Neuronal stem cell (in vitro differentiated cells): Measurements from ENCODE around the gene ZSWIM2. TPM values are rescaled to one million over a fixed set of nuclear protein-coding genes. Genes with fewer than 3 reads are reported as not detected.
"Not testable (repeated sequence)": the region's sequence is repeated elsewhere in the genome, so short reads cannot be mapped to it uniquely, and the experiment has no call there.

Source experiments
- DNase-seq: peaks from one replicate; pipeline ENCODE4 v3.0.0-alpha.2; 2013; ENCODE audit warnings: low spot score
- H2AFZ ChIP-seq: one replicate; pipeline ENCODE4 v1.6.1; 2013; ENCODE audit warnings: mild to moderate bottlenecking, low read length, inconsistent platforms
- H2AK5ac ChIP-seq: 2 replicates; pipeline ENCODE4 v1.6.1; 2013; ENCODE audit warnings: low read depth, mild to moderate bottlenecking, inconsistent platforms, low read length, moderate library complexity, mixed read lengths
- H2BK120ac ChIP-seq: 2 replicates; pipeline ENCODE4 v1.6.1; 2013; ENCODE audit warnings: low read depth, mild to moderate bottlenecking, inconsistent platforms, low read length, moderate library complexity, mixed read lengths
- H2BK12ac ChIP-seq: one replicate; pipeline ENCODE4 v1.6.1; 2013; ENCODE audit warnings: low read length, inconsistent platforms
- H2BK15ac ChIP-seq: 2 replicates; pipeline ENCODE4 v1.6.1; 2013; ENCODE audit warnings: mild to moderate bottlenecking, low read length, inconsistent platforms, mixed read lengths
- H2BK5ac ChIP-seq: one replicate; pipeline ENCODE4 v1.6.1; 2013; ENCODE audit warnings: inconsistent platforms, mild to moderate bottlenecking, low read length, moderate library complexity
- H3K14ac ChIP-seq: one replicate; pipeline ENCODE4 v1.6.1; 2013; ENCODE audit warnings: low read length, inconsistent platforms
- H3K18ac ChIP-seq: 2 replicates; pipeline ENCODE4 v1.6.1; 2013; ENCODE audit warnings: low read length, inconsistent platforms
- H3K23ac ChIP-seq: 2 replicates; pipeline ENCODE4 v1.6.1; 2013; ENCODE audit warnings: low read depth, mild to moderate bottlenecking, mixed read lengths, low read length, inconsistent platforms; ENCODE audit not compliant: poor library complexity
- H3K27ac ChIP-seq: replicated peaks from 3 replicates; pipeline ENCODE4 v1.5.1; 2013; ENCODE audit warnings: low read length, inconsistent platforms
- H3K27me3 ChIP-seq, 3 experiments: 2 replicates each; pipeline ENCODE4 v1.6.1; 2013; ENCODE audit warnings: low read length in 3 of 3, mild to moderate bottlenecking in 2 of 3, inconsistent platforms in 1 of 3, low read depth in 1 of 3, mixed read lengths in 1 of 3, moderate library complexity in 1 of 3; ENCODE audit not compliant: control insufficient read depth in 3 of 3, insufficient read depth in 3 of 3
- H3K36me3 ChIP-seq, 2 donors: replicated peaks in 1 of 2; 2 replicates each; pipeline ENCODE4 v1.6.1; 2013; ENCODE audit warnings: low read length in 2 of 2; ENCODE audit not compliant: control insufficient read depth in 2 of 2, insufficient read depth in 2 of 2
- H3K4ac ChIP-seq: 2 replicates; pipeline ENCODE4 v1.6.1; 2013; ENCODE audit warnings: inconsistent platforms, mild to moderate bottlenecking, low read length, moderate library complexity
- H3K4me1 ChIP-seq, 2 donors: 1 replicate in 1 of 2; 2 replicates in 1 of 2; pipeline ENCODE4 v1.6.1; 2013; ENCODE audit warnings: low read length in 2 of 2, low read depth in 1 of 2; ENCODE audit not compliant: control insufficient read depth in 2 of 2, insufficient read depth in 1 of 2
- H3K4me2 ChIP-seq: one replicate; pipeline ENCODE4 v1.6.1; 2013; ENCODE audit warnings: mild to moderate bottlenecking, low read length, inconsistent platforms; ENCODE audit not compliant: insufficient read depth, poor library complexity, severe bottlenecking
- H3K4me3 ChIP-seq, 2 donors: 2 replicates each; pipeline ENCODE4 v1.5.1; 2013; ENCODE audit warnings: low read length in 2 of 2, mild to moderate bottlenecking in 2 of 2, inconsistent platforms in 1 of 2, moderate library complexity in 1 of 2
- H3K79me1 ChIP-seq: one replicate; pipeline ENCODE4 v1.6.1; 2013; ENCODE audit warnings: low read depth, mild to moderate bottlenecking, inconsistent platforms, low read length, moderate library complexity
- H3K9ac ChIP-seq: one replicate; pipeline ENCODE4 v1.6.1; 2013; ENCODE audit warnings: mild to moderate bottlenecking, low read depth, low read length, inconsistent platforms; ENCODE audit not compliant: poor library complexity
- H3K9me3 ChIP-seq, 2 donors: replicated peaks in 1 of 2; 2 replicates each; pipeline versions ENCODE3 to v1.6.1; 2013; ENCODE audit warnings: low read length in 2 of 2, mild to moderate bottlenecking in 2 of 2, inconsistent platforms in 1 of 2, low read depth in 1 of 2, mixed read lengths in 1 of 2, moderate library complexity in 1 of 2; ENCODE audit not compliant: control insufficient read depth in 2 of 2, insufficient read depth in 1 of 2
- H4K8ac ChIP-seq: one replicate; pipeline ENCODE4 v1.6.1; 2013; ENCODE audit warnings: low read depth, mild to moderate bottlenecking, inconsistent platforms, low read length, moderate library complexity
- H4K91ac ChIP-seq: one replicate; pipeline ENCODE4 v1.6.1; 2013; ENCODE audit warnings: low read length, low read depth, mild to moderate bottlenecking, inconsistent platforms; ENCODE audit not compliant: poor library complexity
- WGBS, 2 donors: extraction: QIAGEN DNeasy Blood & Tissue Kit; methylation state at CpG; one replicate each; pipeline ENCODE4 v1.1.7; 2013; ENCODE audit warnings: missing lambda C conversion rate in 2 of 2, mixed read lengths in 1 of 2; ENCODE audit not compliant: insufficient read length in 2 of 2, insufficient replicate concordance in 1 of 2; ENCODE audit errors: extremely low coverage in 2 of 2; 5-methylcytosine and 5-hydroxymethylcytosine counted together
- polyA plus RNA-seq, 2 experiments: library from polyadenylated mRNA; stranded (reverse); fragments of 200-250 nt; gene quantifications; one replicate each; pipeline ENCODE4 v1.2.3, GENCODE V29; 2013

ZSWIM2 gene
- 0.18 TPM for polyA plus RNA-seq (2013, experiment 1 of 2)
- 0.18 TPM for polyA plus RNA-seq (2013, experiment 2 of 2)

- H3K14ac ChIP-seq: no peak within 1 kb of the TSS
- H2BK12ac ChIP-seq: no peak within 1 kb of the TSS
- H2BK15ac ChIP-seq: no peak within 1 kb of the TSS
- DNase-seq: peak; percentile 78
- WGBS, 2 donors: no CpG with 5 or more reads among the region's 39 CpGs
- H3K36me3 ChIP-seq: no peaks in the 10 kb centered on the region
- H2BK5ac ChIP-seq: no peak within 1 kb of the TSS
- H3K4ac ChIP-seq: no peak within 1 kb of the TSS
- no peak within 1 kb of the TSS for H2BK120ac ChIP-seq
- peak within 1 kb of the TSS; percentile 66 for H3K4me2 ChIP-seq
- no peak within 1 kb of the TSS for H3K23ac ChIP-seq
- H3K4me3 ChIP-seq: peak within 1 kb of the TSS; percentile 31 to 63
- no peaks in the 10 kb centered on the region for H3K79me1 ChIP-seq
- no peaks in the 10 kb centered on the region for H3K27me3 ChIP-seq
- no peak within 1 kb of the TSS for H2AK5ac ChIP-seq
- peak within 1 kb of the TSS; percentile 76 for H2AFZ ChIP-seq
- peak within 1 kb of the TSS; percentile 31 for H3K9ac ChIP-seq
- no peak within 1 kb of the TSS for H4K91ac ChIP-seq
- H4K8ac ChIP-seq: no peak within 1 kb of the TSS
- peak within 1 kb of the TSS; percentile 12 for H3K27ac ChIP-seq
- H3K4me1 ChIP-seq: peaks cover 4 to 7% of the 10 kb centered on the region in 2 donors
- H3K18ac ChIP-seq: peak within 1 kb of the TSS; percentile 31
- no peaks in the 10 kb centered on the region for H3K9me3 ChIP-seq
Observed at GRCh38 chr2:186848873-186849578, at the start of gene ZSWIM2. ZSWIM2 (minus strand) TSS chr2:186849170; CDS start chr2:186849130, 40 bp downstream.

DNA sequence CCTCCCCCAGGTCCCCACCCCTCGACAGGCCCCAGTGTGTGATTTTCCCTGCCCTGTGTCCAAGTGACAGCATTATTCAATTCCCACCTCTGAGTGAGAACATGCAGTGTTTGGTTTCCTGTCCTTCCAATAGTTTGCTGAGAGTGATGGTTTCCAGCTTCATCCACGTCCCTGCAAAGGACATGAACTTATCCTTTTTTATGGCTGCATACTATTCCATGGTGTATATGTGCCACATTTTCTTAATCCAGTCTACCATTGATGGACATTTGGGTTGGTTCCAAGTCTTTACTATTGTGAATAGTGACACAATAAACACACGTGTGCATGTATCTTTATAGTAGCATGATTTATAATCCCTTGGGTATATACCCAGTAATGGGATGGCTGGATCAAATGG lies 47.2 kb upstream of the ZSWIM2 start:
- H3K4me3 ChIP-seq, H3K79me1 ChIP-seq, H3K27me3 ChIP-seq, H3K23ac ChIP-seq, H2BK15ac ChIP-seq, H2AFZ ChIP-seq, H3K36me3 ChIP-seq, H2BK120ac ChIP-seq, H3K4me2 ChIP-seq, H3K27ac ChIP-seq, H4K91ac ChIP-seq, H3K4me1 ChIP-seq, H2BK12ac ChIP-seq, H2AK5ac ChIP-seq, H4K8ac ChIP-seq, H3K4ac ChIP-seq, DNase-seq, H3K9ac ChIP-seq, H2BK5ac ChIP-seq, H3K18ac ChIP-seq, H3K9me3 ChIP-seq, H3K14ac ChIP-seq: not testable (repeated sequence)
- WGBS, 2 donors: no CpG with 5 or more reads among the region's 3 CpGs

GRCh38 chr2:186895451-186895850 lies 46.5 kb upstream of the ZSWIM2 start:
- no peak overlapping the region for H2BK12ac ChIP-seq
- H3K79me1 ChIP-seq: no peaks in the 10 kb centered on the region
- H4K8ac ChIP-seq: no peak overlapping the region
- H3K4ac ChIP-seq: no peak overlapping the region
- no peak overlapping the region for H3K23ac ChIP-seq
- WGBS, 2 donors: no CpG with 5 or more reads among the region's 2 CpGs
- H2BK5ac ChIP-seq: no peak overlapping the region
- H2AK5ac ChIP-seq: no peak overlapping the region
- no peak overlapping the region for H2AFZ ChIP-seq
- no peaks in the 10 kb centered on the region for H3K9me3 ChIP-seq
- H3K4me2 ChIP-seq: no peak overlapping the region
- H3K14ac ChIP-seq: no peak overlapping the region
- H3K36me3 ChIP-seq: no peaks in the 10 kb centered on the region
- no peaks in the 10 kb centered on the region for H3K27me3 ChIP-seq
- H4K91ac ChIP-seq: no peak overlapping the region
- no peak overlapping the region for H3K27ac ChIP-seq
- no peak overlapping the region for H2BK15ac ChIP-seq
- H3K4me1 ChIP-seq: no peaks in the 10 kb centered on the region
- H3K18ac ChIP-seq: no peak overlapping the region
- H2BK120ac ChIP-seq: no peak overlapping the region
- no peak for DNase-seq
- H3K4me3 ChIP-seq: no peak overlapping the region
- H3K9ac ChIP-seq: no peak overlapping the region

GRCh38 chr2:186894478-186894877 lies 45.5 kb upstream of the ZSWIM2 start:
- H3K9me3 ChIP-seq: no peaks in the 10 kb centered on the region
- no peak overlapping the region for H3K27ac ChIP-seq
- no peaks in the 10 kb centered on the region for H3K27me3 ChIP-seq
- no peak overlapping the region for H3K9ac ChIP-seq
- H3K18ac ChIP-seq: no peak overlapping the region
- no peak overlapping the region for H2AK5ac ChIP-seq
- H3K14ac ChIP-seq: no peak overlapping the region
- no peak overlapping the region for H2BK15ac ChIP-seq
- H3K4me2 ChIP-seq: no peak overlapping the region
- H3K23ac ChIP-seq: no peak overlapping the region
- H3K79me1 ChIP-seq: no peaks in the 10 kb centered on the region
- H3K4me3 ChIP-seq: no peak overlapping the region
- DNase-seq: no peak
- no peak overlapping the region for H4K91ac ChIP-seq
- H2BK120ac ChIP-seq: no peak overlapping the region
- H2AFZ ChIP-seq: peak overlapping the region; percentile 20
- H2BK5ac ChIP-seq: no peak overlapping the region
- no peaks in the 10 kb centered on the region for H3K4me1 ChIP-seq
- no peak overlapping the region for H2BK12ac ChIP-seq
- no peaks in the 10 kb centered on the region for H3K36me3 ChIP-seq
- no peak overlapping the region for H4K8ac ChIP-seq
- no peak overlapping the region for H3K4ac ChIP-seq
- WGBS, 2 donors: no CpG with 5 or more reads among the region's 5 CpGs
